Colonic mucosa (tissue), 4 donors: Measurements from ENCODE around the gene NUP37. TPM values are rescaled to one million over a fixed set of nuclear protein-coding genes. Genes with fewer than 3 reads are reported as not detected.
"Not testable (repeated sequence)": the region's sequence is repeated elsewhere in the genome, so short reads cannot be mapped to it uniquely, and the experiment has no call there.

Experiments used
- DNase-seq: peaks from one replicate; pipeline ENCODE4 v3.0.0-alpha.2; 2020
- H3K27ac ChIP-seq: fragments of 200-600 bp; one replicate; pipeline ENCODE4 v1.8.0; 2021
- H3K27me3 ChIP-seq: fragments of 200-600 bp; one replicate; pipeline ENCODE4 v1.8.0; 2021
- H3K36me3 ChIP-seq: fragments of 200-600 bp; one replicate; pipeline ENCODE4 v1.8.0; 2021
- H3K4me1 ChIP-seq: fragments of 200-600 bp; one replicate; pipeline ENCODE4 v1.8.0; 2021; ENCODE audit warnings: mild to moderate bottlenecking
- H3K4me3 ChIP-seq: fragments of 200-600 bp; one replicate; pipeline ENCODE4 v1.8.0; 2021
- H3K9ac ChIP-seq, 2 donors: one replicate each; pipeline ENCODE4 v1.7.0; 2013; ENCODE audit warnings: control low read depth in 2 of 2, low read depth in 2 of 2, low read length in 2 of 2
- H3K9me3 ChIP-seq: fragments of 200-600 bp; one replicate; pipeline ENCODE4 v1.8.0; 2021
- intact Hi-C: fragments of 100-400 bp; cut with DNase I; formaldehyde crosslinking; loops from one replicate; pipeline ENCODE4 v1.14.1; 2022
- total RNA-seq, 2 donors: library from RNA; stranded (reverse); fragmentation: NEBNext Ultra II Directional in 1 of 2; extraction: Animal tissue kit (Norgen Biotek cat#: 25700) in 1 of 2; gene quantifications; one replicate each; pipeline ENCODE4 v1.2.1, GENCODE V29; 2021
- TF ChIP-seq, protein P1 (sequence below): fragments of 200-600 bp; IDR thresholded peaks from one replicate; pipeline ENCODE4 v1.8.0; 2022; ENCODE audit warnings: antibody characterized with exemption, mild to moderate bottlenecking
- donor health status: healthy.
- donor health status: DM: no; HTN: no; CAD: no.
- donor health status: DM: no; HTN: no; CAD: no.

Gene NUP37
- total RNA-seq, 2 donors from 2014 or later, result 25.6 to 49.9 TPM

DNA sequence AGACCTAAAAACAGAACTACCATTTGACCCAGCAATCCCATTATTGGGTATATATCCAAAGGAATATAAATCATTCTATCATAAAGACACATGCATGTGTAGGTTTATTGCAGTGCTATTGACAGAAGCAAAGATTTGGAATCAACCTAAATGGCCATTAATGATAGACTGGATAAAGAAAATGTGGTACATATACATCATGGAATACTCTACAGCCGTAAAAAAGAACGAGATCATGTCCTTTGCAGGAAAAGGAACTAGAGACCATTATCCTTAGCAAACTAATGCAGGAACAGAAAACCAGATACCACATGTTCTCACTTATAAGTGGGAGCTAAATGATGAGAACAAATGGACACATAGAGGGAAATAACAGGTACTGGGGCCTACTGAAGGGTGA, 11.5 kb upstream of the NUP37 start:
- H3K9ac ChIP-seq, H3K9me3 ChIP-seq, H3K27ac ChIP-seq, H3K27me3 ChIP-seq, H3K36me3 ChIP-seq, H3K4me3 ChIP-seq, DNase-seq, intact Hi-C loops, H3K4me1 ChIP-seq: not testable (repeated sequence)

DNA sequence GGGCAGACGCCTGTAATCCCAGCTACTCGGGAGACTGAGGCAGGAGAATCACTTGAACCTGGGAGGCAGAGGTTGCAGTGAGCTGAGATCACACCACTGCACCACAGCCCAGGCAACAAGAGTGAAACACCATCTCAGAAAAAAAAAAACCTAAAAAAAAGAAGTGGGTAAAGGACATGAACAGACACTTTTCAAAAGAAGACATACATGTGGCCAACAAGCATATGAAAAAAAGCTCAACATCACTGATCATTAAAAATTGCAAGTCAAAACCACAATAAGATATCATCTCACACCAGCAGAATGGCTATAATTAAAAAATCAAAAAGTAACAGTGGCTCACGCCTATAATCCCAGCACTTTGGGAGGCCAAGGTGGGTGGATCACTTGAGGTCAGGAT, 10.8 kb upstream of the NUP37 start:
- H3K27ac ChIP-seq, intact Hi-C loops: not testable (repeated sequence)

DNA sequence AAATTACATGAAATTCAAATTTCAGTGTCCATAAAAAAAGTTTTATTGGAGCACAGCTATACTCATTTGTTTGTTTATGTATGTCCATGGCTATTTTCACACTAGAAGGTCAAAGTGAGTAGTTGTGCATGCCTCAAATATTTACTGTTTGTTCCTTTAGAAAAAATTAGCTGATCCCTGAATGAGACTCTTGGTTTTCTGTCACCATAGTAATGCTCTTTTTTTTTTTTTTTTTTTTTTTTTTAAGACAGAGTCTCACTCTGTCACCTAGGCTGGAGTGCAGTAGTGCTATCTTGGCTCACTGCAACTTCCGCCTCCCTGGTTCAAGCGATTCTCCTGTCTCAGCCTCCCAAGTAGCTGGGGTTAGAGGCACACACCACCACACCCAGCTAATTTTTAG, 1.4 kb upstream of the NUP37 start:
- H3K36me3 ChIP-seq, H3K4me1 ChIP-seq, H3K4me3 ChIP-seq, H3K9me3 ChIP-seq, H3K27me3 ChIP-seq, H3K9ac ChIP-seq, DNase-seq, intact Hi-C loops, H3K27ac ChIP-seq: not testable (repeated sequence)

More for the DNA sequence above, 10.8 kb upstream of the NUP37 start:
- H3K9me3 ChIP-seq, H3K27me3 ChIP-seq, H3K4me1 ChIP-seq, H3K9ac ChIP-seq, H3K36me3 ChIP-seq, DNase-seq, H3K4me3 ChIP-seq: not testable (repeated sequence)

DNA sequence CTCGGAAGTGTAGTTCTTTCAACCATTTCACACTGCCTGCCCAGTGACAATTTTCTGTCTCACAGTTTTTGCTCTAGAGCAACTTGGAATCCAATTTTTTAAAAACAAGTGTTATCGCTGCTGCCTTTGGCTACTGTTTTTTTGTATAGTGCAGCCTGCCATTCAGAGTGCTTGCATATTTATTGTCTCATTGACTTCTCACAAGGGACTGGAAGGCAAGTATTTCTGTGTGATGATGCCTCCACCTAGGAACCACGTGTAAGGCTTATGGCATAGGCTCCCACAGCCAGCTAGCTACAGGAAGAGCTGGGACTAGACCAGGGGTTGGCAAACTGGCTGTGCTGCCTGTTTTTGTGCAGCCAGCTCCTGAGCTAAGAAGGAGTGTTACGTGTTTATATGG, 972 bp upstream of the NUP37 start:
- no peak overlapping the region for H3K27ac ChIP-seq
- no peaks in the 10 kb centered on the region for H3K36me3 ChIP-seq
- DNase-seq, result peak; percentile 22
- TF ChIP-seq, protein P1, sequence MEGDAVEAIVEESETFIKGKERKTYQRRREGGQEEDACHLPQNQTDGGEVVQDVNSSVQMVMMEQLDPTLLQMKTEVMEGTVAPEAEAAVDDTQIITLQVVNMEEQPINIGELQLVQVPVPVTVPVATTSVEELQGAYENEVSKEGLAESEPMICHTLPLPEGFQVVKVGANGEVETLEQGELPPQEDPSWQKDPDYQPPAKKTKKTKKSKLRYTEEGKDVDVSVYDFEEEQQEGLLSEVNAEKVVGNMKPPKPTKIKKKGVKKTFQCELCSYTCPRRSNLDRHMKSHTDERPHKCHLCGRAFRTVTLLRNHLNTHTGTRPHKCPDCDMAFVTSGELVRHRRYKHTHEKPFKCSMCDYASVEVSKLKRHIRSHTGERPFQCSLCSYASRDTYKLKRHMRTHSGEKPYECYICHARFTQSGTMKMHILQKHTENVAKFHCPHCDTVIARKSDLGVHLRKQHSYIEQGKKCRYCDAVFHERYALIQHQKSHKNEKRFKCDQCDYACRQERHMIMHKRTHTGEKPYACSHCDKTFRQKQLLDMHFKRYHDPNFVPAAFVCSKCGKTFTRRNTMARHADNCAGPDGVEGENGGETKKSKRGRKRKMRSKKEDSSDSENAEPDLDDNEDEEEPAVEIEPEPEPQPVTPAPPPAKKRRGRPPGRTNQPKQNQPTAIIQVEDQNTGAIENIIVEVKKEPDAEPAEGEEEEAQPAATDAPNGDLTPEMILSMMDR, result no peak
- intact Hi-C loops, result no loop called here
- peak overlapping the region; percentile 90 for H3K4me3 ChIP-seq
- no peaks in the 10 kb centered on the region for H3K27me3 ChIP-seq
- H3K9me3 ChIP-seq, result no peaks in the 10 kb centered on the region
- peaks cover 8% of the 10 kb centered on the region for H3K4me1 ChIP-seq
- peak overlapping the region in 1 of 2 donors; percentile 96 for H3K9ac ChIP-seq

DNA sequence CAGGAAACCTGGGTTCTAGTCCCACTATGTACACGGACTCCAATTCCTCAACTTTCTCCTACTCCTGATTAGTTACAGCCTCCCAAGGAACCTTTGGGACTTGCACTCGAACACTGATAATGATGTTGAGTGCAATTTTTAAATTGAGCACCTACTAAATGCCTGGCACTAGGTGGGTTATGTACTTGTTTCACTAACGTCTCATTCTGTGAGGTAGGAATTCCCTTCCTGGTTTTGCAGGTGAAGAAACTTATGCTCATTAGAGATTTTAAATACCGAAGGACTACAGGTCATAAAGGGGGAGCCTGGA, 605 bp upstream of the NUP37 start:
- intact Hi-C loops, result no loop called here

DNA sequence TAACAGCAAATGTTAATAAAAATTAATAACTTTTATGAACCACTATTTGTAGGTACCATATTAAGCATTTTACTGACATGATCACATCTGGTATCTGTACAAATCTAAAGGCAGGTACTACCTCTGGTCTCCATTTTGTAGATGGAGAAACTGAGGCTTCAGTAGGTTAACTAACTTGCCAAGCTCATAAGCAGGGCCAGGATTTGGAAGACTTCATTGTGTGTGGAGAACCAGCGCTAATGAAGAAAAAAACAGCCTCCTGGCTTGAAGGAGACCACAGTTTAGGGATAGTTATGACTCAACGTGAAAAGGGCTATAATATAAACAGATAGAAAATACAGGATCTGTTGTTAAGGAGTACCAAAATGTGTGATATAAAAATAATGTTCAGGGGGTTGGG, 1.0 kb downstream of the NUP37 start:
- Histone ChIP-seq H3K9me3 (no peaks in the 10 kb centered on the region), H3K27me3 (no peaks in the 10 kb centered on the region), H3K36me3 (no peaks in the 10 kb centered on the region), H3K27ac (no peak overlapping the region), H3K4me1 (peaks cover 8% of the 10 kb centered on the region), H3K4me3 (peak overlapping the region; percentile 90), H3K9ac (no peak overlapping the region)
- TF ChIP-seq, protein P1, result no peak
- no peak for DNase-seq
- intact Hi-C loops, result no loop called here

More for the DNA sequence above, 605 bp upstream of the NUP37 start:
- Histone ChIP-seq H3K27me3 (no peaks in the 10 kb centered on the region), H3K9ac (peak overlapping the region in 1 of 2 donors; percentile 96), H3K4me1 (peaks cover 8% of the 10 kb centered on the region), H3K36me3 (no peaks in the 10 kb centered on the region), H3K4me3 (peak overlapping the region; percentile 90), H3K9me3 (no peaks in the 10 kb centered on the region), H3K27ac (no peak overlapping the region)
- TF ChIP-seq, protein P1, result no peak
- no peak for DNase-seq

DNA sequence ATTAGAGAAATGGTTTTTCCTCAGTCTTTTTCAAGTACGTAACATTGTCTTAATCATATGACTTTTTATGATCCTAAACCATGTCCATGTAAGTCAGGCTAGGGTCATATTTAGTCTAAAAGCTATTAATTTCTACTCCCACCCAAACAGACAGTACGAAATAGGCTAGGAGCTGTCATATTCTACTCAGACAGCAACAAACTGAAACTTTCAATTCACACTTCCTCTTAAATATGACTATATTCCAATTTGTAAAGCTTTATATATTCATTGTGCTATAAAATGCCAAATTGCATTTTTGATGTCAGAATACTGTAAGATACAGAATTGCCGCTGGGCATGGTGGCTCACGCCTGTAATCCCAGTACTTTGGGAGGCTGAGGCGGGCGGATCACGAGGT, 3.5 kb downstream of the NUP37 start:
- intact Hi-C loops, result no loop called here

More for the DNA sequence above, 3.5 kb downstream of the NUP37 start:
- no peak overlapping the region for H3K27ac ChIP-seq
- no peak overlapping the region for H3K4me3 ChIP-seq
- no peaks in the 10 kb centered on the region for H3K36me3 ChIP-seq
- no peaks in the 10 kb centered on the region for H3K27me3 ChIP-seq
- H3K4me1 ChIP-seq, result peaks cover 6% of the 10 kb centered on the region
- no peak for DNase-seq
- H3K9me3 ChIP-seq, result no peaks in the 10 kb centered on the region
- TF ChIP-seq, protein P1, result no peak
- H3K9ac ChIP-seq, result no peak overlapping the region
